Osteoblast (primary cell): ENCODE data around the gene PACS1. TPM values are rescaled to one million over a fixed set of nuclear protein-coding genes. Genes with fewer than 3 reads are reported as not detected.
A peak's percentile ranks its signal among the peaks of the same experiment; 100 is the strongest.
"Not testable (repeated sequence)": the region's sequence is repeated elsewhere in the genome, so short reads cannot be mapped to it uniquely, and the experiment has no call there.

ENCODE experiments used
- DNase-seq: peaks from one replicate; pipeline ENCODE4 v3.0.0; 2011; ENCODE audit warnings: low spot score, mixed read lengths; ENCODE audit not compliant: insufficient read length; ENCODE audit errors: missing footprints
- H2AFZ ChIP-seq: 2 replicates; pipeline ENCODE4 v1.6.0; 2011; ENCODE audit warnings: mild to moderate bottlenecking, low read length
- H3K27ac ChIP-seq: 2 replicates; pipeline ENCODE4 v1.5.1; 2011; ENCODE audit warnings: mild to moderate bottlenecking, low read depth, low read length, moderate library complexity
- H3K27me3 ChIP-seq: 2 replicates; pipeline ENCODE4 v1.6.0; 2012; ENCODE audit warnings: mild to moderate bottlenecking, control low read depth, inconsistent platforms, low read length, moderate library complexity; ENCODE audit not compliant: insufficient read depth
- H3K36me3 ChIP-seq: 2 replicates; pipeline ENCODE4 v1.5.1; 2011; ENCODE audit warnings: mild to moderate bottlenecking, low read length, control low read depth, moderate library complexity; ENCODE audit not compliant: insufficient read depth
- H3K4me1 ChIP-seq: 2 replicates; pipeline ENCODE4 v1.5.1; 2011; ENCODE audit warnings: mild to moderate bottlenecking, low read length, control low read depth, moderate library complexity; ENCODE audit not compliant: insufficient read depth
- H3K4me2 ChIP-seq: 2 replicates; pipeline ENCODE4 v1.6.0; 2011; ENCODE audit warnings: mild to moderate bottlenecking, low read length; ENCODE audit not compliant: insufficient read depth
- H3K4me3 ChIP-seq: fragments of 200-600 bp; sonication (generic); 3 replicates; pipeline ENCODE4 v1.5.1; 2012; ENCODE audit warnings: mild to moderate bottlenecking, low read length, inconsistent platforms; ENCODE audit not compliant: insufficient read depth
- H3K79me2 ChIP-seq: 2 replicates; pipeline ENCODE4 v1.6.0; 2012; ENCODE audit warnings: mild to moderate bottlenecking, low read length, control low read depth, inconsistent platforms; ENCODE audit not compliant: insufficient read depth
- H3K9me3 ChIP-seq: 2 replicates; pipeline ENCODE4 v1.5.1; 2011; ENCODE audit warnings: low read depth, low read length, control low read depth
- H4K20me1 ChIP-seq: 2 replicates; pipeline ENCODE4 v1.6.0; 2012; ENCODE audit warnings: mild to moderate bottlenecking, low read length, control low read depth; ENCODE audit not compliant: insufficient read depth
- total RNA-seq: library from RNA; depleted of rRNA; stranded (reverse); fragments of >200 nt; gene quantifications from 2 replicates; pipeline ENCODE4 v1.2.3, GENCODE V29; 2012
- TF ChIP-seq, protein P1 (sequence below): IDR thresholded peaks from 2 replicates; pipeline ENCODE4 v1.5.1; 2011; ENCODE audit warnings: mild to moderate bottlenecking, low read depth, low read length, moderate library complexity; ENCODE audit errors: extremely low read depth

PACS1 gene
- total RNA-seq, 1 donor = 38.0 TPM

DNA sequence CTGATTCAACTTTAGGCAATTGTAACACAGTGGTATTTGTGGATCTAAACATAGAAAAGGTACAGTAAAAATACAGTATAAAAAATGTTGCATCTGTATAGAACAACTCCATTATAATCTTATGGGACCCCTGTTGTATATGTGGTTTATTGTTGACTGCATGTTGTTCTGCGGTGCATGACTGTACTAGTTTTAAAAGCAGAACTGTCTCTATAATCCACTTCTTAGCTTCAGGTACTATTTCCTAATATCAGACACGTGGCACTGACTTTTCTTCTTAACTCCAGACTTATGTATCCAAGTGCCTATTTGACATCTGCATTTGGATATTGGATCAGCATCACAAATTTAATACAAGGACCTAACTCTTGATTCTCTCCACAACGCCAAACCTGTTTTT, 41.1 kb downstream of the PACS1 start:
- Histone ChIP-seq H3K9me3 (no peaks in the 10 kb centered on the region), H3K27ac (no peak overlapping the region), H4K20me1 (peaks cover 2% of the 10 kb centered on the region), H3K36me3 (peaks cover 4% of the 10 kb centered on the region), H3K4me2 (no peak overlapping the region), H3K27me3 (no peaks in the 10 kb centered on the region), H2AFZ (no peak overlapping the region), H3K4me3 (no peak overlapping the region), H3K79me2 (peaks cover 78% of the 10 kb centered on the region), H3K4me1 (peaks cover 46% of the 10 kb centered on the region)
- no peak for DNase-seq
- TF ChIP-seq, protein P1, sequence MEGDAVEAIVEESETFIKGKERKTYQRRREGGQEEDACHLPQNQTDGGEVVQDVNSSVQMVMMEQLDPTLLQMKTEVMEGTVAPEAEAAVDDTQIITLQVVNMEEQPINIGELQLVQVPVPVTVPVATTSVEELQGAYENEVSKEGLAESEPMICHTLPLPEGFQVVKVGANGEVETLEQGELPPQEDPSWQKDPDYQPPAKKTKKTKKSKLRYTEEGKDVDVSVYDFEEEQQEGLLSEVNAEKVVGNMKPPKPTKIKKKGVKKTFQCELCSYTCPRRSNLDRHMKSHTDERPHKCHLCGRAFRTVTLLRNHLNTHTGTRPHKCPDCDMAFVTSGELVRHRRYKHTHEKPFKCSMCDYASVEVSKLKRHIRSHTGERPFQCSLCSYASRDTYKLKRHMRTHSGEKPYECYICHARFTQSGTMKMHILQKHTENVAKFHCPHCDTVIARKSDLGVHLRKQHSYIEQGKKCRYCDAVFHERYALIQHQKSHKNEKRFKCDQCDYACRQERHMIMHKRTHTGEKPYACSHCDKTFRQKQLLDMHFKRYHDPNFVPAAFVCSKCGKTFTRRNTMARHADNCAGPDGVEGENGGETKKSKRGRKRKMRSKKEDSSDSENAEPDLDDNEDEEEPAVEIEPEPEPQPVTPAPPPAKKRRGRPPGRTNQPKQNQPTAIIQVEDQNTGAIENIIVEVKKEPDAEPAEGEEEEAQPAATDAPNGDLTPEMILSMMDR = no peak

DNA sequence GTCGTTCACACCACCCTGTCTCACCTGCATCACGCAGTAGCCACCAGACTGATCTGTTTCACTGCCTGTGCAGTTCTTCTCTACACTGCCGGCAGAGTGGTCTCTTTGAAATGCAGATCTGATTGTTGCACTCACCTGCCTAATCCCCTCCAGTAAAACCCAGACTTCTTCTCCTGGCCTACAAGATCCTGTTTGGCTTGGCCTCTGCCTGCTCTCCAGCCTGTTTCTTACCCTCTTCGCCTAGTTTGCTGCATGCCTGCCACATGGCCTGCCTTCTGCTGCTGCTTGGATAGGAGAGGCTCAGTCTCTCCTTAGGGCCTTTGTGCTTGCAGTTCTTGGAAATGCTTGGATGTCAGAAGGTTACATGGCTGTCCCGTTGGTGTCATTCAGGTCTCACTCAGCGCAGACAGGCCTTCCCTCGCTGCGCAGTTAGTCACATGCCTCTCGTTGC, 42.0 kb downstream of the PACS1 start:
- peaks cover 3% of the 10 kb centered on the region for H3K36me3 ChIP-seq
- H4K20me1 ChIP-seq = peaks cover 2% of the 10 kb centered on the region
- H3K27me3 ChIP-seq = no peaks in the 10 kb centered on the region
- TF ChIP-seq, protein P1 = no peak
- H3K79me2 ChIP-seq = peaks cover 81% of the 10 kb centered on the region
- no peaks in the 10 kb centered on the region for H3K9me3 ChIP-seq
- no peak overlapping the region for H3K4me3 ChIP-seq
- H3K4me2 ChIP-seq = peak overlapping the region; percentile 54
- peak overlapping the region; percentile 67 for H3K27ac ChIP-seq
- H3K4me1 ChIP-seq = peaks cover 39% of the 10 kb centered on the region
- no peak overlapping the region for H2AFZ ChIP-seq
- no peak for DNase-seq

DNA sequence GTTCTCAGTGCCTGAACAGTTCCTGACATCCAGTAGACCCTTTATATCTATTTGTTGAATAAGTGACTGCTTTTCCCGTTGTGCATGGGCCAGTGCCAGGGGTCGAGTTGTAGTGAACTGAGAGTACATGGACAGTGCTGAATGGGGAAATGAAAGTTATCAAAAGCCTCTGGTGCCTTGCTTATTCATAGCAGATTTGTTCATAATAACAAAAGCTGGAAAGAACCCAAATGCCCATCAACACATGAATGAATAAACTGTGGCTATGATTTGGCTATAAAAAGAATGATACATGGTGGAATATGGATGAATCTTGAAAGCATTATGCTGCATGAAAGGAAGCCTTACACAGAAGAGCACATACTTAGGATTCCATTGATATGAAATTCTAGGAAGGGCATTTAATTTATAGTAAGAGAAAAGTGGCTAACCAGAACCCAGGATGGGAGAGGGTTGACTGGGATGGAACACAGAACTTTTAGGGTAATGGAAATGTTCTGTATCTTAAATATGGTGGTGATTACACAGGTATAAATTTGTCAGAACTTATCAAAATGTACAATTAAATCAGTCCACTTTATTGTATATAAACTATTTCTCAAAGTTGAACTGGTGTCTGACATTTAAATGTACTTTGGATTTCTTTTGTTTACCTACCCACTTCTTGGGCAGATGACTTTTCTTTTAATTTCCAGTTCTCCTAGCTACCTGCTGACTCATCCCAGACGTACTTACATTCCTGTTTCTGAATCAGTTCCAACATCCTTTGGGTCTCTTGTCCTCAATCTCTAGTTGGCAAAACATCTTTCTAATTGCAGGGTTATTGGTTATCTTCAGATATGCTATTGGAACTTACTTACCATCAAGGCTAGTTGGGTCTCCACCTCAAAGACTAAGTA, 42.8 kb downstream of the PACS1 start:
- Histone ChIP-seq H4K20me1 (no peaks in the 10 kb centered on the region), H3K4me2 (peak overlapping the region; percentile 54), H3K27ac (peak overlapping the region; percentile 67), H3K9me3 (no peaks in the 10 kb centered on the region), H3K4me3 (no peak overlapping the region), H3K79me2 (peaks cover 81% of the 10 kb centered on the region), H3K4me1 (peaks cover 31% of the 10 kb centered on the region), H2AFZ (no peak overlapping the region), H3K27me3 (no peaks in the 10 kb centered on the region), H3K36me3 (no peaks in the 10 kb centered on the region)
- peak; percentile 80 for DNase-seq
- TF ChIP-seq, protein P1 = no peak

DNA sequence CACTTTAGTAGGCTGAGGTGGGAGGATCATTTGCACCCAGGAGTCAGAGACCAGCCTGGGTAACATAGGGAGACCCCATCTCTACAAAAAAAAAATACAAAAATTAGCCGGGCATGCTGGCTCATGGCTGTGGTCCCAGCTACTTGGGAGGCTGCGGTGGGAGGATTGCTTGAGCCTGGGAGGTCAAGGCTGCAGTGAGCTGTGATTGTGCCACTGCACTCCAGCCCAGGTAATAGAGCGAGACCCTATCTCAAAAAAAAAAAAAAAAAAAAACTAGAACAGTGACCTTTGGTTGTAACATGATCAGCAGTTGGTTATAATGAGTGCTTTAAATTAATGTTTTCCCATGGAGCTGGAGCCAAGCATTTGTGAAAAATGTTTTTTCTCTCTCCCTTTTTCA, 44.9 kb downstream of the PACS1 start:
- H3K9me3 ChIP-seq, H3K27ac ChIP-seq, DNase-seq, H3K27me3 ChIP-seq, H3K36me3 ChIP-seq, H2AFZ ChIP-seq, H4K20me1 ChIP-seq, H3K4me3 ChIP-seq, H3K4me2 ChIP-seq: not testable (repeated sequence)
- H3K79me2 ChIP-seq = peaks cover 73% of the 10 kb centered on the region
- peaks cover 43% of the 10 kb centered on the region for H3K4me1 ChIP-seq
